Activated CD4-positive, alpha-beta T cell treated with anti-CD3 and anti-CD28 coated beads, Interleukin-2, amount 10 ng/mL, durations not matched to agents 24 days and 14 days (primary cell): ENCODE measurements around the gene EVA1A. TPM values are rescaled to one million over a fixed set of nuclear protein-coding genes. Genes with fewer than 3 reads are reported as not detected.
A peak's percentile ranks its signal among the peaks of the same experiment; 100 is the strongest.

Experiments used
- DNase-seq: peaks from one replicate; pipeline ENCODE4 v3.0.0; 2022
- H3K27ac Mint-ChIP-seq: one replicate; pipeline ENCODE4 v1.8.0; 2022; ENCODE audit warnings: mild to moderate bottlenecking, mixed read lengths
- H3K27me3 Mint-ChIP-seq: one replicate; pipeline ENCODE4 v1.8.0; 2022; ENCODE audit warnings: mixed read lengths
- H3K36me3 Mint-ChIP-seq: one replicate; pipeline ENCODE4 v1.8.0; 2022; ENCODE audit warnings: low read depth, mild to moderate bottlenecking, mixed read lengths
- H3K4me1 Mint-ChIP-seq: one replicate; pipeline ENCODE4 v1.8.0; 2021; ENCODE audit warnings: mixed read lengths
- H3K4me3 Mint-ChIP-seq: one replicate; pipeline ENCODE4 v1.8.0; 2022; ENCODE audit warnings: mild to moderate bottlenecking, moderate library complexity, mixed read lengths
- H3K9me3 Mint-ChIP-seq: one replicate; pipeline ENCODE4 v1.8.0; 2021; ENCODE audit warnings: mixed read lengths
- intact Hi-C: fragments of 100-400 bp; cut with micrococcal nuclease; formaldehyde crosslinking; loops from one replicate; pipeline ENCODE4 v1.15.1; 2023
- total RNA-seq: library from RNA; stranded (reverse); gene quantifications from 2 replicates; pipeline ENCODE4 v1.2.3, GENCODE V29; 2022

EVA1A gene
- total RNA-seq, 1 donor from 2014 or later, result not detected

DNA sequence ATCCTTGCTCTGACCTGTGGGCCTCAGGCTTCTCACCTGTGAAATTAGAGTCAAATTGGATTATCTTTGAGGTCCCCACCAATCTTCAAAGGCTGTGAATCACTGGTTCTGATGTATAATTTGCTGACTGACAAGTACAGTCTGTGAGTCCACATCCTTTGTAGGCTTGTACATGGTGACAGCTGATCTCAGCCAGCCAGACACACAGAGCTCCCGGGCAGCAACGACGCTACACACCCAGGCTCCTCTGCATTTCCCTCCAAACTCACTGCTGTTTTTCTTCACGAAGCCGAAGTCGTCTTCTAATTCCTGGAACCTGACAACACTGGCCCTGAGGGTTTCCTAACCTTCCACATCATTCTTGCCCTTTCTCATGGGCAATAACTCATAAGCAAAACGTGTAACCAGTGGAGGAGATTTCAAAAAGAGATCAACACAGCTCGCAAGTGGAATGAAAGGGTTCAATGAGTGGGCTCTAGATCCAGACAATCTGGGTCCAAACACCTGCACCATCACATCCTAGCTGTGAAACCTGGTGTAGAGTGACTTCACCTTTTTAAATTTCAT lies 37.9 kb upstream of the EVA1A start:
- H3K9me3 Mint-ChIP-seq, result no peaks in the 10 kb centered on the region
- intact Hi-C loops, result no loop called here
- H3K4me1 Mint-ChIP-seq, result no peaks in the 10 kb centered on the region
- DNase-seq, result no peak
- no peaks in the 10 kb centered on the region for H3K36me3 Mint-ChIP-seq
- no peak overlapping the region for H3K27ac Mint-ChIP-seq
- peaks cover 4% of the 10 kb centered on the region for H3K27me3 Mint-ChIP-seq
- H3K4me3 Mint-ChIP-seq, result no peak overlapping the region

DNA sequence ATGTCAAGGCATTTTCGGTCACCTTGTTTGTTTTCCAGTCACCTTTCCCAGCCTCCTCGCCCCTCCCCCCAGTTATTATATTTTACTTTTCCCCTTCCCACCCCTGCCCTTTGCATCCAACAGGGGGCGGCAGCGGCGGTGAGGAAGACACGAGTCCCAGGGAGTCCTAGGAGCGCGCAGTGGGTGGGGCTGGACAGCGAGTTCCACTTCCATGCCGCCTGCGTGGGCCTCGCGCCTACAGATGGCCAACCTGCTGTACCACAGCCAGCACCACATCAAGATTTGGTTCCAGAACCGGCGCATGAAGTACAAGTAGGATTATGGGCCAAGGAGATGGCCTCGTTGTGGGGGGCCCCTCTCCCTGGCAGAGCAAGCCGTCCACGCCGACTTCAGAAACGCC lies 37.2 kb upstream of the EVA1A start:
- intact Hi-C loops, result no loop called here
- no peak for DNase-seq
- peaks cover 2% of the 10 kb centered on the region for H3K27me3 Mint-ChIP-seq
- no peaks in the 10 kb centered on the region for H3K4me1 Mint-ChIP-seq
- H3K27ac Mint-ChIP-seq, result no peak overlapping the region
- H3K4me3 Mint-ChIP-seq, result no peak overlapping the region
- no peaks in the 10 kb centered on the region for H3K9me3 Mint-ChIP-seq
- no peaks in the 10 kb centered on the region for H3K36me3 Mint-ChIP-seq

DNA sequence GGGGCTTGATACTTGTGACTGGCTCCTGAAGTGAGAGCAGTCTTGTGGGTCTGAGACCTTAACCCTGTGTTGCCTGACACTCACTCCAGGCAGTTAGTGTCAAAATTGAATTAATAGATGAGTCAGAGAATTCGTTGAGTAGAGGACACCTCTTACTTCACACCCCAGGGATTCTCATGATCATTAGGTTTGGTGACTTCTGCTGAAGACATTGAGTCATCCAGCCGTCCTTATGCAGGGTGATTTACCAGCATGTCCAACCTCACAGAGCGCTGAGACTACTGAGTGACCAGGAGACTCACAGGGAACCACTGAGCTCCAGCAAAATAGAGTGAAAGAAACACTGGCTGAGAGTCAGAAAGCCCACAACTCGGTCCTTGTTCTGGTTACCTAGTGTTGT lies 36.0 kb upstream of the EVA1A start:
- Mint-ChIP-seq H3K4me3 (no peak overlapping the region), H3K9me3 (no peaks in the 10 kb centered on the region), H3K4me1 (no peaks in the 10 kb centered on the region), H3K27me3 (peaks cover 2% of the 10 kb centered on the region), H3K36me3 (no peaks in the 10 kb centered on the region), H3K27ac (no peak overlapping the region)
- DNase-seq, result peak; percentile 44
- intact Hi-C loops, result no loop called here

DNA sequence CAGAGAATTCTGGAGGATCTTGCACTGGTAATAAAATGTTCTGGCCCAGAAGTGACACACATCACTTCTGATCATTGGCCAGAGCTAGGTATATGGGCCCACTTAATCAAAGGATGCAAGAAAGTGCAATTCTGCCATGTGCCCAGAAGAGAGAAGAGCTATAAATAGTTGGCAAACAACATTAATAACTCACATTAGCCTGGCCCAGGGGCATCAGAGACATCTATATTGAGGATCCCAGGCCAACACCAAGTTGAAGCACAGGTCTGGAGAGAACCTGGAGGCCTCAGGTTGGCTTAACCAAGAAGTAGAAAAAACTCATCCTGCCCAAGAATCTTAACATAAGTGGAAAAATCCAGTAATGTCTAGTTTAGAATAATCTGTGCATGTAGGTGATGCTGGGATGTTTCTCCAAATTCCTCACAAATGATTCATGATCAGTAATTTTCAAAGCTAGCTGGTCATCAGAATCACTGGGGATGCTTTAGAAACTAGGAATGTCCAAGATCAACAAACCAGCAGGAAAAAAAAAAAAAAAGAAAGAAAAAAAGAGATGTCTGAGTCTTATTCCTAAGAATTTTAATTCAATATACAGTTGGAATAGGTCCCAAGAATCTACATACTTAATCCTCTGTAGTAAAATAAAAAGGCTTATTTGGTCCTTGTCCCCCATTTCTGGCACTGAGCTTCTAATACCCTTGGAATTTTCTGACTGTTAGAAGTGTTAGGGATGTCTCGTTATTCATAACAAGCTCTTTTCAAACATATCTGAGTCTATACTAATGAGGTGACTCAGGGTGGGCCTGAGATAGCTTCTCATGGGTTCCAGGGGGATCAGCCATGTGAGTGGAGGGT lies 35.0 kb upstream of the EVA1A start:
- H3K27ac Mint-ChIP-seq, result no peak overlapping the region
- no peak overlapping the region for H3K4me3 Mint-ChIP-seq
- no peaks in the 10 kb centered on the region for H3K36me3 Mint-ChIP-seq
- DNase-seq, result no peak
- H3K9me3 Mint-ChIP-seq, result no peaks in the 10 kb centered on the region
- H3K27me3 Mint-ChIP-seq, result peaks cover 2% of the 10 kb centered on the region
- intact Hi-C loops, result no loop called here
- H3K4me1 Mint-ChIP-seq, result no peaks in the 10 kb centered on the region

DNA sequence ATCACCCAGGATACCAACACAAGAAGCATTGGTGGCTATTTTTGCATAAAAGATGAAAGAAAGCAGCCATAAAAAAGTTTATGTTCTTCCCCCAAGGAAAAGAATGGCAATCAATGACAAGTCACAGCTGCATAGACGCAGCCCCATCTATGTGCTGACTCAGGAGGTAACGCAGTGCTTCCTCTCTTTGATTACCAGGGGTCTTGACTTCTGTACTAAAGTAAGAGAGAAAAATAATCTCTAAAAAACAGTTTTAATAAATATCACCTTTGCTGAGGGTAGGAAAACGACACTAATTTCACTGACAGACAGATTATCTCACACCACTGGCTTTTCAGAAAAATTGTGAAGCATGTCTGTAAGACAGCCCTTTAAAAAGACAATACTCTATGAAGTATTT lies 33.9 kb upstream of the EVA1A start:
- Mint-ChIP-seq H3K9me3 (no peaks in the 10 kb centered on the region), H3K27me3 (peaks cover 2% of the 10 kb centered on the region), H3K27ac (no peak overlapping the region), H3K36me3 (no peaks in the 10 kb centered on the region), H3K4me3 (no peak overlapping the region), H3K4me1 (no peaks in the 10 kb centered on the region)
- no peak for DNase-seq
- intact Hi-C loops, result no loop called here

DNA sequence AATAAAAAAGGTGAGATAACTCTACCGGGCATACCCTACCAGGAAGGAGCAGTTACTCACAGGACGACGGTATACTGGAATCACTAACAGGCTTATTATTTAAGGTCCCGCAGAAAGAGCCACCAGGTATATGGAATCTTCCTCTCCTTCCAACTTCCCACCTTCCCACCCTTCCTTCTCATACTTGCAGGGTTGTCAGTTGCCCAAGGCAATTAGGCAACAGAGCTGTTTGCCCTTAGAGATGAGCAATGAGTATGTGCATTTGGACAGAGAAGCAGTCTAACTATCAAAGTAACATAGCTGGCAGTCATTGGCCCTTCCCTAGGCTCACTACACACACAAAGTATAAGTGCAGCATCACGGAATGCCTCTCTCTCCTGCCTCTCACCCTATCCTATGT lies 32.1 kb upstream of the EVA1A start:
- H3K9me3 Mint-ChIP-seq, result no peaks in the 10 kb centered on the region
- H3K27me3 Mint-ChIP-seq, result peaks cover 2% of the 10 kb centered on the region
- H3K36me3 Mint-ChIP-seq, result no peaks in the 10 kb centered on the region
- H3K27ac Mint-ChIP-seq, result no peak overlapping the region
- no peak for DNase-seq
- H3K4me3 Mint-ChIP-seq, result no peak overlapping the region
- intact Hi-C loops, result no loop called here
- no peaks in the 10 kb centered on the region for H3K4me1 Mint-ChIP-seq

DNA sequence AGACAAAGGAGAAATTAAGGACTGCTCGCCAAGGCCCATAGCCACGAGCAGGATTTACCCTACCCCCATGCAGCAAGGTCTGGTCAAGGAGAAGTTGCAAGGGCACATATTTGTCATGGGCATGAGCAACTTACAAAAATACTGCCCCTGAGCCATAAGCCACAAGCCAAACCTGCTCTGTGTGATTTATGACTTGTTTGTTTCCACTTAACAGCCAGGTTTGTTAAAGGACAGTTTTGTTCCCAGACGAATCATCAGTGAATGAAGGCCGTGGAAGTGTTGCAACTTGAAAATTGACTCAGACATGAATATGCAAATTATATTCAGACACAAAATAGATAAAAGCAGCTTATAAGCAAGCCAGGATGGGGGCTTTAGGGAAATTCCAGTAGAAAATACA lies 31.3 kb upstream of the EVA1A start:
- no peaks in the 10 kb centered on the region for H3K4me1 Mint-ChIP-seq
- no peaks in the 10 kb centered on the region for H3K36me3 Mint-ChIP-seq
- H3K9me3 Mint-ChIP-seq, result no peaks in the 10 kb centered on the region
- no peak for DNase-seq
- no peak overlapping the region for H3K27ac Mint-ChIP-seq
- intact Hi-C loops, result no loop called here
- H3K4me3 Mint-ChIP-seq, result no peak overlapping the region
- peaks cover 2% of the 10 kb centered on the region for H3K27me3 Mint-ChIP-seq

DNA sequence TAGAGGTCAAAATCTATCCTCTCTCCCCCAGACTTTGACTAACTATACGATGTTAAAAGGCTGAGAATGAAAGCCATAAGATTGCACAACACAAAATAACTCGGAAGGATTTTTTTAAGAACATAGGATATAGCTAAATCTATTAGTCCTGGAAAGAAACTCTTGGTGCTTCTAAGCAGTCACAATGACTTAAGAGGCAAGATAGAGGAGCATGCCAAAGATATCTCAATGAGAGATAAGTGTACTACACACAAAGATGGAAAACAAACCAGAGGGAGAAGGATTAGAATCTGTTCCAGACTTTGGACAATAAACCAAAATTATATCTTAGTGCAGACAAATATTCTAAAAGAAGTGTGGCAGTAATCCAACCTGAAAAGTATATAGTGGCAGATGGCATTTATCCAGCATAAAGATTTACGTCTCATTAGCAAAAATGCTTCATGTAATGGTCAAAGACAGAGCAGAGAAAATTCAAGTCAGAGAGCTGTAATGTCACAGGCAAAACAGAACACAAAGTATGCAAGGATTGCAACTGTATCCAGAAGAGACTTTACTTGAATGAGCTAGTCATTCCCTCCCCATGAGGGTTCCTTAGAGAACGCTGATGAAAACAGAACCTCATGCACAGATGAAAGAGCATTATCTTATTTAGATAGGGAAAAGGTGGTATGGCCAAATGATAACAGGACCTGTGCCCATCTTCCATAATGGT lies 28.8 kb upstream of the EVA1A start:
- DNase-seq, result no peak

DNA sequence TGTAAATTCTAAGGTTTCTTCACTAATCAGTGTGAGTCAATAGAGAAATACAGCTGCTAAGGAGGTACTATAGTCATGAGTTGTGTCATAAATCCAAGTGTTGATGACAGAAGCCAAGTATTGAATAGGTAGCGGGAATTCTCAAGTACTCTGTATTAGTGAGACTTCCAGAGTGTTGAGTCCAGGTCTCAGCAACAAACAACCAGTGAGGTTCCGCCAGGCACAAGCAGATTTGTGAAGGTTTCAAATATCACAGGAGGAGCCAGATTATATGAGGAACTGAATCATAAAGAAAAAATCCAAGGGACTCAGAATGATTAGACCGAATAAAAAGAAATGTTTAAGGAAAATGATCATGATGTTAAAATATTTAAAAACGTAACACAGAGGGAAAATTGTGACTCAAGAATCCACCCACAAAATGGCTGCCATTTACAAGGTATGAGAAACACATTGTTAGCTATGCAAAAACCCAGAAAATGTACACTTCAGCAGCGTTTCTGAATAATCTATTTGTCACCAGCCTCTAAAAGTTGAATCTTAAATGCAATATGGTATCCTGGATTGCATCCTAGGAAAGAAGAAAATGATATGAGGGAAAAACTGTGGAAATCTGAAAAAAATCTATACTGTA lies 27.3 kb upstream of the EVA1A start:
- H3K4me3 Mint-ChIP-seq, result no peak overlapping the region

More for the DNA sequence above, 28.8 kb upstream of the EVA1A start:
- Mint-ChIP-seq H3K4me1 (no peaks in the 10 kb centered on the region), H3K36me3 (no peaks in the 10 kb centered on the region), H3K27me3 (peaks cover 2% of the 10 kb centered on the region), H3K27ac (no peak overlapping the region), H3K4me3 (no peak overlapping the region), H3K9me3 (no peaks in the 10 kb centered on the region)
- intact Hi-C loops, result no loop called here

DNA sequence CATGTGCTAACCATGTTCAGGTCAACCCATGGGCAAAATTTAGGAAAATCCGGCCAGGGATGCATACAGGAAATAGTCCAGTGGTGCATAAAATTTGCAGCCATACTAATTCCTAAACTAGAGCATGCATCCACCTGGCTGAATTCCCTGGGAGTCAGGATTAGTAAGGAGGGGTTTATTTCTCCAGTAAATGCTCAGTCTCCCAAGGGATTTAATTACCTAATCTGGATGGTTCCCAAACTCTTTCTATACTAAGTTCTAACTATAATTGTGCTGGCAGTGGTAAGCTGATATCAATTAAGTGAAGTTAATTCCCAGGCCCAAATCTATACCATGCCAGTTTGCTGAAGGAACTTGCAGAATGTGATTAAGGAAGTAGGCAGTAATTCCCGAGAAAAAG lies 26.2 kb upstream of the EVA1A start:
- Mint-ChIP-seq H3K27ac (no peak overlapping the region), H3K27me3 (peaks cover 8% of the 10 kb centered on the region), H3K9me3 (no peaks in the 10 kb centered on the region), H3K4me1 (no peaks in the 10 kb centered on the region), H3K4me3 (no peak overlapping the region), H3K36me3 (no peaks in the 10 kb centered on the region)
- intact Hi-C loops, result no loop called here
- no peak for DNase-seq

More for the DNA sequence above, 27.3 kb upstream of the EVA1A start:
- Mint-ChIP-seq H3K4me1 (no peaks in the 10 kb centered on the region), H3K27me3 (peaks cover 2% of the 10 kb centered on the region), H3K9me3 (no peaks in the 10 kb centered on the region), H3K36me3 (no peaks in the 10 kb centered on the region), H3K27ac (no peak overlapping the region)
- no peak for DNase-seq
- intact Hi-C loops, result no loop called here

DNA sequence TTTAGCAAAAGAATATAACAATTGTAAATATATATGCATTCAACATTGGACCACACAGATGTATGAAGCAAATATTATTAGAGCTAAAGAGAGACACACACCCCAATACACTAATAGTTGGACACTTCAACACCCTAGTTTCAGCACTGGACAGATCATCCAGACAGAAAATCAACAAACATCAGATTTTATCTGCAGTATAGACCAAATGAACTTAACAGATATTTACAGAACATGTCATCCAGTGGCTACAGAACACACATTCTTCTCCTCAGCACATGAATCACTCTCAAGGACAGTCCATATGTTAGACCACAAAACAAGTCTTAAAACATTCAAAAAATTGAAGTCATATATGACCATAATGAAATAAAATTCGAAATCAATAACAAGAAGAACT lies 22.1 kb upstream of the EVA1A start:
- H3K9me3 Mint-ChIP-seq, result no peaks in the 10 kb centered on the region
- H3K4me3 Mint-ChIP-seq, result no peak overlapping the region
- DNase-seq, result no peak
- no peak overlapping the region for H3K27ac Mint-ChIP-seq
- H3K4me1 Mint-ChIP-seq, result no peaks in the 10 kb centered on the region
- peaks cover 12% of the 10 kb centered on the region for H3K27me3 Mint-ChIP-seq
- H3K36me3 Mint-ChIP-seq, result no peaks in the 10 kb centered on the region
- intact Hi-C loops, result no loop called here

DNA sequence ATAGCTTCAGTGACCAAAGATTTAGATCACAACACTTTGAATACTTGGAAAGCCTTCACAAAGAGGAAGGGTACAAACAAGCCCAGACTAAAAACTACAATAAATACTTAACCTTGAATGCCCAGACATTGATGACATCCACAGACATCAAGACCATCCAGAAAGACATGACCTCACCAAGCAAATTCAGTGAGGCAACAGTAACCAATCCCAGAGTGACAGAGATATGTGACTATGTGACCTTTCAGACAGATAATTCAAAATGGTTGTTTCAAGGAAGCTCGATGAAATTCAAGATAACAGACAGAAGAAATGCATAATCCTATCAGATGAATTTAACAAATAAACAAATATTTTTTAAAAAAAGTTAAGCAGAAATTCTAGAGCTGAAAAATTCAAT lies 19.9 kb upstream of the EVA1A start:
- Mint-ChIP-seq H3K4me1 (no peaks in the 10 kb centered on the region), H3K4me3 (no peak overlapping the region), H3K27me3 (peaks cover 15% of the 10 kb centered on the region), H3K36me3 (no peaks in the 10 kb centered on the region), H3K9me3 (no peaks in the 10 kb centered on the region), H3K27ac (no peak overlapping the region)
- intact Hi-C loops, result no loop called here
- no peak for DNase-seq

DNA sequence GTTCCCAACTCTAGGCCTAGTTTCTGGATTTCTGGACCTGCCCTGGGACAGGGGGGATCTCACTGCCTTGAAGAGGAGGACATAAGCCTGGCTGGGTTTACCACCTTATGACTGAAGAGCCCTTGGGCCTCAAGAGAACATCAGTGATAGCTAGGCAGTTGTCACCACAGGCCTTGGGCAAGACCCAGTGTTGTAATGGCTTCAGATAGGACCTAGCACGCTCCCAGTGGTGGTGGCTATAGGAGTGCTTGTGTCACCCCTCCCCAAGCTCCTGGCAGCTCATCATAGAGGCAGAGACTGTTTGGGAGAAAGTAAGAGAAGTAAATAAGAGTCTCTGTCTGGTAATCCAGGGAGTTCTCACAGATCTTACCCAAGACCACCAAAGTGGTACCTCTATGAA lies 19.4 kb upstream of the EVA1A start:
- Mint-ChIP-seq H3K9me3 (no peaks in the 10 kb centered on the region), H3K4me1 (no peaks in the 10 kb centered on the region), H3K27ac (no peak overlapping the region), H3K36me3 (no peaks in the 10 kb centered on the region), H3K27me3 (peaks cover 15% of the 10 kb centered on the region), H3K4me3 (no peak overlapping the region)
- intact Hi-C loops, result no loop called here
- DNase-seq, result no peak

DNA sequence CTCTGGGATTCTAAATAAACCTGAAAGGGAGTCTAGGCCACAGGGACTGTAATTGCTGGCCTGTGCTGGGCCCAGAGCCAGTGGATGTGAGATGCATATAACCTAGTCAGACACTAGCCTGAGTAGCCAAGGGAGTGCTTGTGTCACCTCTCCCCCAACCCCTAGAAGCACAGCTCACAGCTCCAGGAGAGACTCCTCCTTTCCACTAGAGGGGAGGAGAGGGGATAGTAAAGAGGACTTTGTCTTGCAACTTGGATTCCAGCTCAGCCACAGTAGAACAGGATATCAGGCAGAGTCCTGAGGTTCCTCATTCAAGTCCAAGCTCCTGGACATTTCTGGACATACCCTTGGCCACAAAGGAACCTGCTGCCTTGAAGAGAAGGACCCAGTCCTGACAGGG lies 18.4 kb upstream of the EVA1A start:
- Mint-ChIP-seq H3K27me3 (peaks cover 14% of the 10 kb centered on the region), H3K4me3 (no peak overlapping the region), H3K4me1 (no peaks in the 10 kb centered on the region), H3K27ac (no peak overlapping the region), H3K9me3 (no peaks in the 10 kb centered on the region), H3K36me3 (no peaks in the 10 kb centered on the region)
- intact Hi-C loops, result no loop called here
- no peak for DNase-seq
